ENCODE data around the gene PDLIM7.

GRCh38 chr5:177475563-177476427 lies 21.6 kb downstream of the PDLIM7 start:
- no peak for TF ChIP-seq POLR2A (IDR thresholded peaks at IDR 0.05)
- TF ChIP-seq EP300 (IDR thresholded peaks at IDR 0.05): no peak
- TF ChIP-seq, protein P1, sequence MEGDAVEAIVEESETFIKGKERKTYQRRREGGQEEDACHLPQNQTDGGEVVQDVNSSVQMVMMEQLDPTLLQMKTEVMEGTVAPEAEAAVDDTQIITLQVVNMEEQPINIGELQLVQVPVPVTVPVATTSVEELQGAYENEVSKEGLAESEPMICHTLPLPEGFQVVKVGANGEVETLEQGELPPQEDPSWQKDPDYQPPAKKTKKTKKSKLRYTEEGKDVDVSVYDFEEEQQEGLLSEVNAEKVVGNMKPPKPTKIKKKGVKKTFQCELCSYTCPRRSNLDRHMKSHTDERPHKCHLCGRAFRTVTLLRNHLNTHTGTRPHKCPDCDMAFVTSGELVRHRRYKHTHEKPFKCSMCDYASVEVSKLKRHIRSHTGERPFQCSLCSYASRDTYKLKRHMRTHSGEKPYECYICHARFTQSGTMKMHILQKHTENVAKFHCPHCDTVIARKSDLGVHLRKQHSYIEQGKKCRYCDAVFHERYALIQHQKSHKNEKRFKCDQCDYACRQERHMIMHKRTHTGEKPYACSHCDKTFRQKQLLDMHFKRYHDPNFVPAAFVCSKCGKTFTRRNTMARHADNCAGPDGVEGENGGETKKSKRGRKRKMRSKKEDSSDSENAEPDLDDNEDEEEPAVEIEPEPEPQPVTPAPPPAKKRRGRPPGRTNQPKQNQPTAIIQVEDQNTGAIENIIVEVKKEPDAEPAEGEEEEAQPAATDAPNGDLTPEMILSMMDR (IDR thresholded peaks at IDR 0.05): no peak
